Measurements from ENCODE around the gene MAP4K3.

DNA sequence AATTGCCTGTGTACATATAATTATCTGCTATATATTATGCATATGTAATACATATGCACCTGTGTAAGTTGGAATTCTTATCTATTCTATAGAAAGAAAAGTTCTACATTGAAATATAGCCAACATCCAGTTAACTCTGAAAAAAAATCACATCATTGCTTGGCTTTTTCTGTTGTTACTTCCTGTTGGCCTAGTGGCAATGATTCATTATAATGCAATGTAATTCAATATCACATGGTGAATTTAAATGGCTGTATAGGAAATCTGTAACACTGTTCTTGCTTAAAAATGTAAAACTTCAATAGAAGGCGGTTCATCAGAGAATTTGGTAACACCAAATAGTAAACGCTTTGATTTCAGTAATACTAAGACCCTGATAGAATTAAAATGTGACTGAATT, 44.5 kb upstream of the MAP4K3 start:
- TF ChIP-seq, protein P1, sequence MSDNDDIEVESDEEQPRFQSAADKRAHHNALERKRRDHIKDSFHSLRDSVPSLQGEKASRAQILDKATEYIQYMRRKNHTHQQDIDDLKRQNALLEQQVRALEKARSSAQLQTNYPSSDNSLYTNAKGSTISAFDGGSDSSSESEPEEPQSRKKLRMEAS (IDR thresholded peaks at IDR 0.05), result no peak
- TF ChIP-seq POLR2AphosphoS5 (IDR thresholded peaks at IDR 0.05; ENCODE audit: low read depth, low read length) (no peak), MAFK (IDR thresholded peaks at IDR 0.05; ENCODE audit: low read depth, low read length) (no peak), POLR2A (IDR thresholded peaks at IDR 0.05; ENCODE audit: control extremely low read depth in 1 of 2, low read depth in 2 of 2, low read length in 2 of 2) (no peak), CHD2 (IDR thresholded peaks at IDR 0.05; ENCODE audit: low read length) (no peak), EP300 (IDR thresholded peaks at IDR 0.05; ENCODE audit: borderline replicate concordance in 1 of 2, low read depth in 2 of 2, low read length in 2 of 2) (no peak), BRCA1 (IDR thresholded peaks at IDR 0.05; ENCODE audit: low read depth, low read length) (no peak), JUND (IDR thresholded peaks at IDR 0.05; ENCODE audit: low read length) (no peak), EZH2 (IDR thresholded peaks at IDR 0.05; ENCODE audit: low read depth, low read length, severe bottlenecking) (no peak), SP4 (IDR thresholded peaks at IDR 0.05; ENCODE audit: low read length) (no peak), YY1 (IDR thresholded peaks at IDR 0.05; ENCODE audit: low read depth, low read length) (no peak), RNF2 (IDR thresholded peaks at IDR 0.05; ENCODE audit: borderline replicate concordance, low read depth, low read length, missing control alignments, poor library complexity, severe bottlenecking) (no peak), TCF12 (IDR thresholded peaks at IDR 0.05; ENCODE audit: low read depth, low read length) (no peak)
- TF ChIP-seq, protein P2, sequence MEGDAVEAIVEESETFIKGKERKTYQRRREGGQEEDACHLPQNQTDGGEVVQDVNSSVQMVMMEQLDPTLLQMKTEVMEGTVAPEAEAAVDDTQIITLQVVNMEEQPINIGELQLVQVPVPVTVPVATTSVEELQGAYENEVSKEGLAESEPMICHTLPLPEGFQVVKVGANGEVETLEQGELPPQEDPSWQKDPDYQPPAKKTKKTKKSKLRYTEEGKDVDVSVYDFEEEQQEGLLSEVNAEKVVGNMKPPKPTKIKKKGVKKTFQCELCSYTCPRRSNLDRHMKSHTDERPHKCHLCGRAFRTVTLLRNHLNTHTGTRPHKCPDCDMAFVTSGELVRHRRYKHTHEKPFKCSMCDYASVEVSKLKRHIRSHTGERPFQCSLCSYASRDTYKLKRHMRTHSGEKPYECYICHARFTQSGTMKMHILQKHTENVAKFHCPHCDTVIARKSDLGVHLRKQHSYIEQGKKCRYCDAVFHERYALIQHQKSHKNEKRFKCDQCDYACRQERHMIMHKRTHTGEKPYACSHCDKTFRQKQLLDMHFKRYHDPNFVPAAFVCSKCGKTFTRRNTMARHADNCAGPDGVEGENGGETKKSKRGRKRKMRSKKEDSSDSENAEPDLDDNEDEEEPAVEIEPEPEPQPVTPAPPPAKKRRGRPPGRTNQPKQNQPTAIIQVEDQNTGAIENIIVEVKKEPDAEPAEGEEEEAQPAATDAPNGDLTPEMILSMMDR (IDR thresholded peaks at IDR 0.05; ENCODE audit: control extremely low read depth in 1 of 3, insufficient read depth in 1 of 3, low read depth in 1 of 3, low read length in 3 of 3), result no peak
